Measurements from ENCODE around the gene SLC23A3. TPM values are rescaled to one million over a fixed set of nuclear protein-coding genes. Genes with fewer than 3 reads are reported as not detected.

Gene SLC23A3
- total and polyA plus RNA-seq, 9 of the 15 experiments (the other 6 are each of a cell fraction or from before 2014, with no cell fraction given) = 0.06 to 0.64 (median 0.16) TPM

DNA sequence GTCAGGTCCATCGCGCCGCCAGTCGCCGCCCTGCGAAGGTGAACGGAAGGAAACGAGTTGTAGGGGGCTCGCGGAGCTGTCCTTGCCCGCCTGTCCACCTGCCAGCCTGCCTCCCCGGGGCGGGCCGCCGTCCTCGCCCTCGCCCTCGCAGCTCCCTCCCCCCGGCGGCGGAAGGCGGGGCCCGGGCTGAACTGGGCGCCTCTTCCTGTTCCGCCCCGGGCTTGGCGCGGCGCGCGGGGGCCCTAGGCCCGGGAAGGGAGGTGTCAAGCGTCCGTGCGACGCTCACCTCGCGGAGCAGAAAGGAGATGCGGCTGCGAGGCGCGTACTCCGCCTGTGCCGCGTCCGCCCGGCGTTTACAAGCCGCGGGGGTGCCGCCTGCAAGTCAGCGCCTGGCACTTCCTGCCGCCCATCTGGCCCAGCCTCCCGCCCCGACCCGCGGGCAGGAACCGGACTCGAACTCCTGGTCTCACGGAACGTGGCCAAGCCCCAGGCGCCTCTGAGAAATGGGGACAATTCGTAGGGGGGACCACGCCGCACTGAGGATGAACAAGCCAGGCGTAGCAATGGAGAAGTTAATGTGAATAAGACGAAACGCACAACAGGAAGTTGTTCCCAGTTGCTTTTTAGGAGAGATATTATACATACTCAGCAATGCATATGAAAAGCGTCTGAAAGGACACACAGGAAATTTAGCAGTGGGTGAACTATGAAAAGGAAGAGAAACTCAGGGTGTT is 7.2 kb upstream of the SLC23A3 start, which contains the start of gene CNPPD1 (continued):
- no peak for TF ChIP-seq ZNF655 (CRISPR knock-in tag; IDR thresholded peaks at IDR 0.05)
- peak; percentile 60 for TF ChIP-seq TAF1 (IDR thresholded peaks at IDR 0.05; ENCODE audit: control insufficient read depth, extremely low read depth, insufficient read depth, low read length, severe bottlenecking)
- peak; percentile 54; the same call in 1 of the 2 replicates for TF ChIP-seq ELF2 (CRISPR knock-in tag; IDR thresholded peaks at IDR 0.05)
- TF ChIP-seq SMARCE1 (IDR thresholded peaks at IDR 0.05) = no peak
- TF ChIP-seq GABPA (tag; conservative IDR thresholded peaks at IDR 0.05; ENCODE audit: low read depth) = peak; percentile 90
- TF ChIP-seq CHD4 (IDR thresholded peaks at IDR 0.05; ENCODE audit: insufficient read depth, insufficient replicate concordance, low read depth, low read length, poor library complexity, severe bottlenecking) = no peak
- no peak for TF ChIP-seq ZNF75A (CRISPR knock-in tag; IDR thresholded peaks at IDR 0.05)
- no peak for TF ChIP-seq POU5F1 (IDR thresholded peaks at IDR 0.05; ENCODE audit: borderline replicate concordance, low read depth, low read length, partially characterized antibody)
- TF ChIP-seq SMAD3 (CRISPR knock-in tag; conservative IDR thresholded peaks at IDR 0.05) = 0 out of 2 replicates have a peak, but pooled peaks have one; percentile 21
- TF ChIP-seq, protein P1, sequence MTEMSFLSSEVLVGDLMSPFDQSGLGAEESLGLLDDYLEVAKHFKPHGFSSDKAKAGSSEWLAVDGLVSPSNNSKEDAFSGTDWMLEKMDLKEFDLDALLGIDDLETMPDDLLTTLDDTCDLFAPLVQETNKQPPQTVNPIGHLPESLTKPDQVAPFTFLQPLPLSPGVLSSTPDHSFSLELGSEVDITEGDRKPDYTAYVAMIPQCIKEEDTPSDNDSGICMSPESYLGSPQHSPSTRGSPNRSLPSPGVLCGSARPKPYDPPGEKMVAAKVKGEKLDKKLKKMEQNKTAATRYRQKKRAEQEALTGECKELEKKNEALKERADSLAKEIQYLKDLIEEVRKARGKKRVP (CRISPR knock-in tag; IDR thresholded peaks at IDR 0.05) = no peak
